Glutamatergic neuron (in vitro differentiated cells): ENCODE measurements around the gene MVB12B. TPM values are rescaled to one million over a fixed set of nuclear protein-coding genes. Genes with fewer than 3 reads are reported as not detected.

Experiments
- DNase-seq: peaks from one replicate; pipeline ENCODE4 v3.0.0; 2022
- H3K27ac Mint-ChIP-seq: one replicate; pipeline ENCODE4 v1.8.0; 2020; ENCODE audit warnings: mild to moderate bottlenecking, mixed read lengths, inconsistent platforms; ENCODE audit not compliant: unreplicated experiment
- H3K27me3 Mint-ChIP-seq: one replicate; pipeline ENCODE4 v1.8.0; 2020; ENCODE audit warnings: mild to moderate bottlenecking, moderate library complexity, mixed read lengths, inconsistent platforms; ENCODE audit not compliant: unreplicated experiment
- H3K36me3 Mint-ChIP-seq: one replicate; pipeline ENCODE4 v1.8.0; 2020; ENCODE audit warnings: mild to moderate bottlenecking, mixed read lengths, inconsistent platforms; ENCODE audit not compliant: unreplicated experiment
- H3K4me1 Mint-ChIP-seq: one replicate; pipeline ENCODE4 v1.8.0; 2020; ENCODE audit warnings: mild to moderate bottlenecking, low read depth, mixed read lengths, inconsistent platforms; ENCODE audit not compliant: unreplicated experiment
- H3K4me3 Mint-ChIP-seq: one replicate; pipeline ENCODE4 v1.8.0; 2020; ENCODE audit warnings: mild to moderate bottlenecking, mixed read lengths, inconsistent platforms; ENCODE audit not compliant: unreplicated experiment
- H3K9me3 Mint-ChIP-seq: one replicate; pipeline ENCODE4 v1.8.0; 2020; ENCODE audit warnings: mild to moderate bottlenecking, moderate library complexity, mixed read lengths, inconsistent platforms; ENCODE audit not compliant: unreplicated experiment
- total RNA-seq: library from RNA; stranded (reverse); fragmentation: NEBNext Ultra II Directional; extraction: Animal tissue kit (Norgen Biotek cat#: 25700); gene quantifications from one replicate; pipeline ENCODE4 v1.2.1, GENCODE V29; 2021; ENCODE audit not compliant: unreplicated experiment
- TF ChIP-seq, protein P1 (sequence below): fragments of 200-600 bp; sonication (generic); IDR thresholded peaks from one replicate; pipeline ENCODE4 v1.5.0; 2021; ENCODE audit not compliant: partially characterized antibody, unreplicated experiment

MVB12B gene
- total RNA-seq, 1 donor from 2014 or later, result 41.1 TPM

- H3K36me3 Mint-ChIP-seq, result no peaks in the 10 kb centered on the region
- peaks cover 5% of the 10 kb centered on the region for H3K4me1 Mint-ChIP-seq
- DNase-seq, result no peak
- peaks cover 1% of the 10 kb centered on the region for H3K9me3 Mint-ChIP-seq
- peaks cover 8% of the 10 kb centered on the region for H3K27me3 Mint-ChIP-seq
- TF ChIP-seq, protein P1, sequence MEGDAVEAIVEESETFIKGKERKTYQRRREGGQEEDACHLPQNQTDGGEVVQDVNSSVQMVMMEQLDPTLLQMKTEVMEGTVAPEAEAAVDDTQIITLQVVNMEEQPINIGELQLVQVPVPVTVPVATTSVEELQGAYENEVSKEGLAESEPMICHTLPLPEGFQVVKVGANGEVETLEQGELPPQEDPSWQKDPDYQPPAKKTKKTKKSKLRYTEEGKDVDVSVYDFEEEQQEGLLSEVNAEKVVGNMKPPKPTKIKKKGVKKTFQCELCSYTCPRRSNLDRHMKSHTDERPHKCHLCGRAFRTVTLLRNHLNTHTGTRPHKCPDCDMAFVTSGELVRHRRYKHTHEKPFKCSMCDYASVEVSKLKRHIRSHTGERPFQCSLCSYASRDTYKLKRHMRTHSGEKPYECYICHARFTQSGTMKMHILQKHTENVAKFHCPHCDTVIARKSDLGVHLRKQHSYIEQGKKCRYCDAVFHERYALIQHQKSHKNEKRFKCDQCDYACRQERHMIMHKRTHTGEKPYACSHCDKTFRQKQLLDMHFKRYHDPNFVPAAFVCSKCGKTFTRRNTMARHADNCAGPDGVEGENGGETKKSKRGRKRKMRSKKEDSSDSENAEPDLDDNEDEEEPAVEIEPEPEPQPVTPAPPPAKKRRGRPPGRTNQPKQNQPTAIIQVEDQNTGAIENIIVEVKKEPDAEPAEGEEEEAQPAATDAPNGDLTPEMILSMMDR, result no peak
- no peak overlapping the region for H3K27ac Mint-ChIP-seq
- no peak overlapping the region for H3K4me3 Mint-ChIP-seq
These were observed 26.8 kb upstream of the MVB12B start for GRCh38 chr9:126299706-126300276.

DNA sequence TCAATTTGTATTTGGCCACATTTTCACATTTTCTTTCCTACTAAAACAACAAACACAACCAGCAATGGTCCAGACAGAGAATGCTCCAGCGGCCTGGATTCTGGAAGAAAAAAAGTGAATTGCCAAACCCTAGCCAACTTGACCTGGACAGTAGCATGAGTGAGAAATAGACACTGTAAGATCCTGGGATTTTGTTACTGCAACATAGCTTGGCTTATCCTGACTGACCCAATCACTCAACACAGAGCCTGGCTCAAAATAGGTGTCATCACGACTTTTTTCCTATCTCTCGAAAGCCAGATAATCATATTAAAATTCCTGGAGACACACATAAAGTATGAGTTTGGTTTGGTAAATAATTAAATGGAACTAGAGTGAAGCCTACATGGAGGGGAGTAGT lies 25.4 kb upstream of the MVB12B start:
- TF ChIP-seq, protein P1, result no peak
- Mint-ChIP-seq H3K4me3 (no peak overlapping the region), H3K9me3 (peaks cover 1% of the 10 kb centered on the region), H3K4me1 (peaks cover 5% of the 10 kb centered on the region), H3K27ac (no peak overlapping the region), H3K27me3 (peaks cover 8% of the 10 kb centered on the region), H3K36me3 (no peaks in the 10 kb centered on the region)
- DNase-seq, result no peak

- Mint-ChIP-seq H3K9me3 (peaks cover 1% of the 10 kb centered on the region), H3K4me1 (peaks cover 6% of the 10 kb centered on the region), H3K27me3 (peaks cover 4% of the 10 kb centered on the region), H3K27ac (peak overlapping the region; percentile 40), H3K36me3 (no peaks in the 10 kb centered on the region), H3K4me3 (no peak overlapping the region)
- TF ChIP-seq, protein P1, result peak; percentile 66
- peak; percentile 70 for DNase-seq
These were observed 24.5 kb upstream of the MVB12B start for GRCh38 chr9:126301985-126302603.

- no peak overlapping the region for H3K27ac Mint-ChIP-seq
- no peak overlapping the region for H3K4me3 Mint-ChIP-seq
- TF ChIP-seq, protein P1, result no peak
- peaks cover 12% of the 10 kb centered on the region for H3K4me1 Mint-ChIP-seq
- H3K27me3 Mint-ChIP-seq, result peaks cover 4% of the 10 kb centered on the region
- H3K36me3 Mint-ChIP-seq, result no peaks in the 10 kb centered on the region
- no peak for DNase-seq
- H3K9me3 Mint-ChIP-seq, result peaks cover 1% of the 10 kb centered on the region
These were observed 23.9 kb upstream of the MVB12B start for GRCh38 chr9:126302730-126303129.

GRCh38 chr9:126303488-126303887 lies 23.1 kb upstream of the MVB12B start:
- Mint-ChIP-seq H3K27ac (no peak overlapping the region), H3K4me1 (peaks cover 12% of the 10 kb centered on the region), H3K9me3 (peaks cover 1% of the 10 kb centered on the region), H3K4me3 (no peak overlapping the region), H3K36me3 (no peaks in the 10 kb centered on the region), H3K27me3 (peaks cover 4% of the 10 kb centered on the region)
- TF ChIP-seq, protein P1, result no peak
- no peak for DNase-seq
